Neural progenitor cell (in vitro differentiated cells): ENCODE measurements around the gene CYP26C1.
A peak's percentile ranks its signal among the peaks of the same experiment; 100 is the strongest.

ENCODE experiments used
- CTCF ChIP-seq: fragments of 200-600 bp; sonication (generic); IDR thresholded peaks from 2 replicates; pipeline ENCODE4 v1.5.1; 2017; ENCODE audit warnings: antibody characterized with exemption, mild to moderate bottlenecking
- EZH2 ChIP-seq: fragments of 200-600 bp; sonication (generic); IDR thresholded peaks from 2 replicates; pipeline ENCODE4 v1.6.1; 2017; ENCODE audit warnings: antibody characterized with exemption, mild to moderate bottlenecking, moderate library complexity
- EZH2phosphoT487 ChIP-seq: fragments of 200-600 bp; sonication (generic); IDR thresholded peaks from 2 replicates; pipeline ENCODE4 v1.6.1; 2017; ENCODE audit warnings: antibody characterized with exemption

GRCh38 chr10:93068411-93069244 is 8.0 kb downstream of the CYP26C1 start:
- peak; percentile 83 for TF ChIP-seq EZH2phosphoT487
- peak; percentile 47 for TF ChIP-seq CTCF
- TF ChIP-seq EZH2: peak; percentile 81
